RWPE1 (cell line): Measurements from ENCODE around the gene NUDT9.
"Not testable (repeated sequence)": the region's sequence is repeated elsewhere in the genome, so short reads cannot be mapped to it uniquely, and the experiment has no call there.

Source experiments
- CTCF ChIA-PET: fragments of 350-600 bp; sonication (Branson Sonifier 250); formaldehyde crosslinking; extraction: SDS; loops from one replicate; lab custom pipeline; 2021; lab: Yijun Ruan, JAX
- POLR2A ChIA-PET: fragments of 400-600 bp; formaldehyde crosslinking; extraction: SDS; loops from one replicate; lab custom pipeline; 2020; ENCODE audit warnings: antibody characterized with exemption; ENCODE audit not compliant: low non-redundant PET; lab: Yijun Ruan, JAX
- DNase-seq: peaks from one replicate; pipeline ENCODE4 v3.0.0; 2012; ENCODE audit warnings: low spot score
- H3K27ac ChIP-seq: fragments of 450-650 bp; 2 replicates; pipeline ENCODE4 v1.5.1; 2017
- CTCF ChIP-seq: fragments of 450-650 bp; conservative IDR thresholded peaks from 2 replicates; pipeline ENCODE4 v1.5.1; 2017; ENCODE audit warnings: low read depth, mild to moderate bottlenecking

Gene NUDT9

DNA sequence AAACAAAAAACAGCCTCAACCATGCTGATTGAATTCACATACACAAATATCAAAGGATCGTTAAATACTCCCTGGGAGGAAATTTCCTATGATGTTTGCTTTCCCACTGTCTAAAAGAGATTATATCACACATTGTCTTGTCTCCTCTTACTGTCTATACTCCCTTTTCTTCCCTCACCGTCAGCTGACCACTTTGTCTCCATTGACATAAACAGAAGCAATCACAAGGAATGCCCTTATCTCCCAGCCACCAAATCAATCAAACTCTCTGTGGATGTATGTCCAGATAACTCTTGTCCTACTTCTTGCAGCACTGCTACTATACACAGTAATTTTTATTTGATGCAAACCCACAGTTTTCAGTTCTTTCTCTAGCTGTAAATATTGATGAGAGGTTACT, 12.2 kb upstream of the NUDT9 start:
- no peak for DNase-seq
- TF ChIP-seq CTCF = no peak
- H3K27ac ChIP-seq = no peak overlapping the region
- ChIA-PET POLR2A (no interaction called here), CTCF (no interaction called here)

- TF ChIP-seq CTCF = no peak
- ChIA-PET POLR2A (no interaction called here), CTCF (no interaction called here)
- H3K27ac ChIP-seq = no peak overlapping the region
- no peak for DNase-seq
Measured at GRCh38 chr4:87410679-87411078, 11.7 kb upstream of the NUDT9 start.

DNA sequence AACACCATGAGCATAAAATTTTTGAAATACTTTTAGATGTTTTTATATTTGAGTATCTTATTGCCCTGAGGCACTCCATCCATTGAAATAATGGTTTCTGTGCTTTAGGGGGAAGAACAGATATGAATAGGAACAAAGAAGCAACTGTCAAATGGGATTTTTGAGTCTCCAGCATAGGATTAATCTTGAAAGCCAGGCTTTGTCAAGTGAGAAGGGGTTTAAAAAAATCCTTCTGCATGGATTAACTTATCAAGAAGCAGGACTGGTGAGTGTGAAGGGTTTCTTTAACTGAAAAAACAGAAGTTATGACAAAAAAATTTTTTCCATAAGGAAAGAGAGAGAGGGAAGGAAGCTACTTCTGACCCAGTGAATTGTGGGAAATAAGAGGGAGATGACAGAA, 7.6 kb upstream of the NUDT9 start:
- ChIA-PET POLR2A (no interaction called here), CTCF (interaction anchor here (0.9 kb wide), 1 partner anchor 27 kb away, joined by 5 read pairs; no protein-coding TSS in a partner anchor)
- no peak for DNase-seq
- H3K27ac ChIP-seq = no peak overlapping the region
- TF ChIP-seq CTCF = no peak

- no peak overlapping the region for H3K27ac ChIP-seq
- no peak for DNase-seq
- no peak for TF ChIP-seq CTCF
- ChIA-PET CTCF (no interaction called here), POLR2A (no interaction called here)
Measured at GRCh38 chr4:87416965-87417364, 5.4 kb upstream of the NUDT9 start.

DNA sequence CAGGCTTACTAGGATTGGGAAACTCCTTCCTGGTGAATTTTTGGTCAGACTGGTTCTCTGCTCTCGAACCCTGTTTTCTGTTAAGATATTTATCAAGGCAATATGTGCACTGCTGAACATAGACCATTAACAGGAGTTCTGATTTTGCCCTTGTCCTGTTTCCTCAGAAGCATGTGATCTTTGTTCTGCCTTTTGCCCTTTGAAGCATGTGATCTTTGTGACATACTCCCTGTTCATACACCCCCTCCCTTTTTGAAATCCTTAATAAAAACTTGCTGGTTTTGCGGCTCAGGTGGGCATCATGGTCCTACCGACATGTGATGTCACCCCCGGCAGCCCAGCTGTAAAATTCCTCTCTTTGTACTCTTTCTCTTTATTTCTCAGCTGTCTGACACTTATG, 4.0 kb upstream of the NUDT9 start:
- H3K27ac ChIP-seq, DNase-seq, POLR2A ChIA-PET, CTCF ChIA-PET: not testable (repeated sequence)

DNA sequence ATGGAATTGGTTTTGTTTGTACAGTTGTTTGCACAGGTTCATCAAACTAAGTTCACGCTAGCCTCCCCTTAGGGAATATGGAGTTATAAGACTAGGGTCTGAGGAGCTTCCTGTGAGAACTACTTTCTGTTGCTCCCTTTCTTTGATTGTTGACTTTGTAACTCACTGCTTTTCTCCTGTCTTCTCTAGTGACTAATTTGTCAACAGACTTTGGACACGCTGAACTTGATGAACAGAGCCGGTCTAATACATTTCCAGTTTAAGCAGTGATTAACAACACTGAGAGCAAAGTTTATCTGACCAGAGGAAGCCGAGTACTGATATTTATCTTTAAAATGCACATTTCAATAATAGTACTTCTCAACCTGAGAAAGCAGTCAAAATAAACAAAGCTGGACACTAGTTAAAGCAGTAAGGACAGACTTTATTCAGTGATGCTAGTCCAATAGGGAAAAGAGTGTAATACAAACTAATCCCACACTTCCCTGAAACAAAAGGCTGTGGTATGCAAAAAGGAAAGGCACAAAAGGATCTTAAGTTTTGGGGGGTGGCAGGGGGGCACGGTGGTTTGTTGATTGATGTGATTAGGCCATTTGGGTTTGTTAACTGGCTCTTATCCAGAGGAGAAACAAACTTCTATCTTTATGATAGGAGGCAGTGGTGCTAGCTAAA, 2.7 kb upstream of the NUDT9 start:
- no peak for TF ChIP-seq CTCF
- no peak for DNase-seq
- ChIA-PET CTCF (interaction anchor here (0.6 kb wide), 1 partner anchor 955 kb away, joined by 8 read pairs; no protein-coding TSS in a partner anchor), POLR2A (interaction anchor here (0.6 kb wide), 1 partner anchor 738 kb away, joined by 3 read pairs; no protein-coding TSS in a partner anchor)
- no peak overlapping the region for H3K27ac ChIP-seq

GRCh38 chr4:87420276-87420830, 2.0 kb upstream of the NUDT9 start:
- ChIA-PET POLR2A (interaction anchor here (0.6 kb wide), 1 partner anchor 737 kb away, joined by 3 read pairs; no protein-coding TSS in a partner anchor), CTCF (interaction anchor here (0.6 to 1.0 kb wide), 3 partner anchors 20 to 955 kb away, joined by 3 to 8 read pairs (median 4); no protein-coding TSS in a partner anchor)
- no peak overlapping the region for H3K27ac ChIP-seq
- TF ChIP-seq CTCF = no peak
- DNase-seq = no peak
